SU-DHL-6 (cell line): ENCODE data around the gene KRTAP1-5.

Source experiments
- CTCF ChIP-seq: fragments of 200-600 bp; sonication (generic); IDR thresholded peaks from one replicate; pipeline ENCODE4 v1.5.1; 2017; ENCODE audit warnings: antibody characterized with exemption, mild to moderate bottlenecking, low read length, moderate library complexity; ENCODE audit not compliant: insufficient read depth, poor library complexity, severe bottlenecking
- EZH2phosphoT487 ChIP-seq: fragments of 200-600 bp; sonication (generic), shearing (Covaris generic); conservative IDR thresholded peaks from 2 replicates; pipeline ENCODE4 v1.6.1; 2018; ENCODE audit warnings: mild to moderate bottlenecking, antibody characterized with exemption, low read length, moderate library complexity, mixed read lengths

DNA sequence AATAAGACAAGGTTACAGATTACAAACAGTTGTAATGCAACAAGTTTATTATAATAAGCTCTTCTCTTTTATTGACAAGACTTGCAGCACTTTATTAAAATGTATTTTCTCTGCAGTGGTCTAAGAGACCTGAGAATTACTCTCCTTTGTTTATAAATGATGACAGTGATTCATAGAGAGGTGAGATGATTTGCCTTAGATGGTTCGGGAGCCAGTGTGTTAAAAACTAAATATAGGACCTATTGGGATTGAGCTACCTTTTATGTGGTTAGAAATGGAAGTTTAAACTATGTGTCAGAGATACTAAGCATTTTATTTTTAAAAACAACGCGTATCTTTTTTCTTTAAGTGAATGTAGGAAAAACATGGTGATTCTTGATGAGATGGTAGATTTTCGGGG lies 30.2 kb downstream of the KRTAP1-5 start:
- TF ChIP-seq CTCF (no peak), EZH2phosphoT487 (no peak)
